GM12878 (cell line): ENCODE data around the gene ATF7. TPM values are rescaled to one million over a fixed set of nuclear protein-coding genes. Genes with fewer than 3 reads are reported as not detected.

ENCODE experiments used
- BHLHE40 ChIP-seq, 2 experiments: fragments of 450-650 bp in 1 of 2; IDR thresholded peaks; 2 replicates each; pipeline ENCODE4 v1.6.1; 2011 to 2017; ENCODE audit warnings: low read depth in 2 of 2, borderline replicate concordance in 1 of 2, improper control_type of control experiment in 1 of 2, low read length in 1 of 2, mild to moderate bottlenecking in 1 of 2
- CEBPB ChIP-seq, 2 experiments: fragments of 150-350 bp in 1 of 2; IDR thresholded peaks; 2 replicates each; pipeline ENCODE4 v1.6.1; 2012 to 2014; ENCODE audit warnings: low read depth in 2 of 2, low read length in 2 of 2, borderline replicate concordance in 1 of 2, inconsistent platforms in 1 of 2
- CHD2 ChIP-seq: IDR thresholded peaks from 2 replicates; pipeline ENCODE4 v1.6.1; 2011; ENCODE audit warnings: low read depth, low read length, improper control_type of control experiment, borderline replicate concordance
- CHD4 ChIP-seq: fragments of 200-600 bp; sonication (generic); IDR thresholded peaks from 2 replicates; pipeline ENCODE4 v1.6.1; 2016; ENCODE audit warnings: mild to moderate bottlenecking
- GABPA ChIP-seq: IDR thresholded peaks from 2 replicates; pipeline ENCODE4 v1.6.1; 2014; ENCODE audit warnings: antibody characterized with exemption, low read depth, mild to moderate bottlenecking, inconsistent platforms
- HCFC1 ChIP-seq: fragments of 150-350 bp; IDR thresholded peaks from 2 replicates; pipeline ENCODE4 v1.6.1; 2014; ENCODE audit warnings: low read length
- IRF4 ChIP-seq: IDR thresholded peaks from 2 replicates; pipeline ENCODE4 v1.6.1; 2011; ENCODE audit warnings: low read depth, low read length
- KLF5 ChIP-seq: fragments of 450-650 bp; IDR thresholded peaks from 2 replicates; pipeline ENCODE4 v1.6.1; 2014; ENCODE audit warnings: mild to moderate bottlenecking; ENCODE audit not compliant: partially characterized antibody
- NFXL1 ChIP-seq: fragments of 450-650 bp; IDR thresholded peaks from 2 replicates; pipeline ENCODE4 v1.6.1; 2017; ENCODE audit warnings: antibody characterized with exemption, mild to moderate bottlenecking, borderline replicate concordance
- NFYA ChIP-seq: IDR thresholded peaks from 2 replicates; pipeline ENCODE4 v1.6.1; 2011; ENCODE audit warnings: low read depth, mild to moderate bottlenecking, low read length, improper control_type of control experiment, borderline replicate concordance
- NR2C2 ChIP-seq: IDR thresholded peaks from 2 replicates; pipeline ENCODE4 v1.6.1; 2011; ENCODE audit warnings: borderline replicate concordance, low read depth; ENCODE audit not compliant: control insufficient read depth, insufficient read length
- RB1 ChIP-seq: fragments of 450-650 bp; formaldehyde crosslinking; IDR thresholded peaks from 2 replicates; pipeline ENCODE4 v1.6.1; 2017; ENCODE audit warnings: mild to moderate bottlenecking, borderline replicate concordance
- SRF ChIP-seq, 2 experiments: IDR thresholded peaks; 2 replicates each; pipeline ENCODE4 v1.6.1; 2011; ENCODE audit warnings: low read depth in 2 of 2, low read length in 2 of 2, mild to moderate bottlenecking in 1 of 2, moderate library complexity in 1 of 2
- TCF3 ChIP-seq: IDR thresholded peaks from 2 replicates; pipeline ENCODE4 v1.6.1; 2012; ENCODE audit warnings: low read depth, mild to moderate bottlenecking, low read length, borderline replicate concordance; ENCODE audit not compliant: insufficient read depth
- ZZZ3 ChIP-seq: IDR thresholded peaks from 2 replicates; pipeline ENCODE4 v1.6.1; 2011; ENCODE audit warnings: low read depth; ENCODE audit not compliant: control insufficient read depth, insufficient read length
- polyA plus RNA-seq, 11 experiments: library from polyadenylated mRNA; depleted of rRNA in 4 of 11; unstranded in 6 of 11; stranded (reverse) in 5 of 11; fragments of >200 nt; fragmentation: Nextera tagmentation in 4 of 11; fragmentation: Illumina TruSeq in 1 of 11; extraction: Ambion mirVana in 4 of 11; extraction: Trizol in 1 of 11; gene quantifications; 1 replicate in 1 of 11; 2 replicates in 10 of 11; pipeline versions ENCODE4 v1.2.1 to v1.2.3, GENCODE V29; 2011 to 2016; ENCODE audit warnings: inconsistent platforms in 2 of 11, missing spikeins in 2 of 11, low read depth in 1 of 11
- total RNA-seq, 4 experiments: library from RNA; depleted of rRNA in 3 of 4; stranded (reverse); fragments of >200 nt in 3 of 4; fragmentation: Illumina TruSeq in 1 of 4; extraction: Trizol in 1 of 4; gene quantifications; 2 replicates each; pipeline versions ENCODE4 v1.2.1 to v1.2.3, GENCODE V29; 2013 to 2021
- TF ChIP-seq, protein P1 (sequence below): fragments of 450-650 bp; IDR thresholded peaks from 2 replicates; pipeline ENCODE4 v1.6.1; 2014; ENCODE audit warnings: mild to moderate bottlenecking
- TF ChIP-seq, protein P2 (sequence below): fragments of 450-650 bp; IDR thresholded peaks from 2 replicates; pipeline ENCODE4 v1.6.1; 2017; ENCODE audit warnings: mild to moderate bottlenecking
- TF ChIP-seq, protein P3 (sequence below), 3 experiments: IDR thresholded peaks in 2 of 3; conservative IDR thresholded peaks in 1 of 3; 2 replicates each; pipeline ENCODE4 v1.5.1; 2011; ENCODE audit warnings: low read depth in 3 of 3, low read length in 3 of 3, mild to moderate bottlenecking in 3 of 3, control low read depth in 2 of 3, moderate library complexity in 2 of 3, inconsistent platforms in 1 of 3, mixed read lengths in 1 of 3; ENCODE audit not compliant: control insufficient read depth in 2 of 3, insufficient read depth in 1 of 3; ENCODE audit errors: extremely low read depth in 1 of 3
- TF ChIP-seq, protein P4 (sequence below): fragments of 450-650 bp; IDR thresholded peaks from 2 replicates; pipeline ENCODE4 v1.6.1; 2017; ENCODE audit warnings: low read depth, mild to moderate bottlenecking, moderate library complexity
- TF ChIP-seq, protein P5 (sequence below): fragments of 450-650 bp; IDR thresholded peaks from 2 replicates; pipeline ENCODE4 v1.6.1; 2017; ENCODE audit warnings: antibody characterized with exemption, mild to moderate bottlenecking, moderate library complexity

Gene ATF7
- total and polyA plus RNA-seq, 10 of the 15 experiments (the other 5 are each of a cell fraction or from before 2014, with no cell fraction given), result 9.1 to 30.7 (median 21.8) TPM

DNA sequence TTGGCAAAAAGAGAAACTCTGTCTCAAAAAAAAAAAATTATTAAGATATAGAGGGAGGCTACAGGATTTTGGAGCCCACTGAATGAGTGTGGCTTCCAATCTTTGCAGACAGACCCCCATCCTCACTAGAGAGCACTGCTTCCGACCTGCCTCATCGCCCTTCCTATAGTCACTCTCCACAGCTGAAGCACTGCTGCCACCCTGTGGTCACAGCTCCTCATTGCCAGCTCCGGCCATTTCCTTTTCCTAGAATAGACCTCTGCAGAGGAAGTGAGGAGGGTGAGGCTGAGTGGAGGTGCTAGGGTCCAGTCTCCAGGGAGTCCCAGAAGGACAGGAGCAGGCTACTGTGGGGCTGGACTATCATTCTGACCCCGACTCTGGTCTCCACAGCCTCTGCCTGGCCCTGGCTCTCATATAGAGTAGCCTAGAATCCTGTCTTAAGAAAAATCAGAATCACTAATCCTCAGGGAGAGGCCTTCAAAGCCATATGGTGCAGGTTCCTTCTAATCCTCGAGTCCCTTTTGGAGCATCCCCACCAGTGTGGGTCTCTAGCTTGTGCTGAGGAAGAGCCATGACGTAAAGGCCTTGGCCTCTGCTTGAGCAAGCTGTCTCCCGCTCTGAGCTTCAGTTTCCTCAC lies 117.5 kb downstream of the ATF7 start (continued):
- TF ChIP-seq HCFC1 (peak; percentile 38; the same call in 1 of the 2 replicates), GABPA (no peak), NR2C2 (no peak), TCF3 (no peak), BHLHE40 (IDR thresholded peaks at IDR 0.05; ENCODE audit: borderline replicate concordance in 1 of 2, low read depth in 2 of 2, low read length in 1 of 2) (no peak), CHD4 (no peak), KLF5 (no peak), SRF (IDR thresholded peaks at IDR 0.05; ENCODE audit: low read depth in 2 of 2, low read length in 2 of 2) (no peak), NFXL1 (no peak), CHD2 (no peak), IRF4 (peak; percentile 39; the same call in 1 of the 2 replicates), NFYA (no peak), CEBPB (IDR thresholded peaks at IDR 0.05; ENCODE audit: borderline replicate concordance in 1 of 2, low read depth in 2 of 2, low read length in 2 of 2) (no peak), ZZZ3 (no peak), RB1 (peak; percentile 48; the same call in 1 of the 2 replicates)
- TF ChIP-seq, protein P1, sequence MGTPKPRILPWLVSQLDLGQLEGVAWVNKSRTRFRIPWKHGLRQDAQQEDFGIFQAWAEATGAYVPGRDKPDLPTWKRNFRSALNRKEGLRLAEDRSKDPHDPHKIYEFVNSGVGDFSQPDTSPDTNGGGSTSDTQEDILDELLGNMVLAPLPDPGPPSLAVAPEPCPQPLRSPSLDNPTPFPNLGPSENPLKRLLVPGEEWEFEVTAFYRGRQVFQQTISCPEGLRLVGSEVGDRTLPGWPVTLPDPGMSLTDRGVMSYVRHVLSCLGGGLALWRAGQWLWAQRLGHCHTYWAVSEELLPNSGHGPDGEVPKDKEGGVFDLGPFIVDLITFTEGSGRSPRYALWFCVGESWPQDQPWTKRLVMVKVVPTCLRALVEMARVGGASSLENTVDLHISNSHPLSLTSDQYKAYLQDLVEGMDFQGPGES, result no peak
- TF ChIP-seq, protein P2, sequence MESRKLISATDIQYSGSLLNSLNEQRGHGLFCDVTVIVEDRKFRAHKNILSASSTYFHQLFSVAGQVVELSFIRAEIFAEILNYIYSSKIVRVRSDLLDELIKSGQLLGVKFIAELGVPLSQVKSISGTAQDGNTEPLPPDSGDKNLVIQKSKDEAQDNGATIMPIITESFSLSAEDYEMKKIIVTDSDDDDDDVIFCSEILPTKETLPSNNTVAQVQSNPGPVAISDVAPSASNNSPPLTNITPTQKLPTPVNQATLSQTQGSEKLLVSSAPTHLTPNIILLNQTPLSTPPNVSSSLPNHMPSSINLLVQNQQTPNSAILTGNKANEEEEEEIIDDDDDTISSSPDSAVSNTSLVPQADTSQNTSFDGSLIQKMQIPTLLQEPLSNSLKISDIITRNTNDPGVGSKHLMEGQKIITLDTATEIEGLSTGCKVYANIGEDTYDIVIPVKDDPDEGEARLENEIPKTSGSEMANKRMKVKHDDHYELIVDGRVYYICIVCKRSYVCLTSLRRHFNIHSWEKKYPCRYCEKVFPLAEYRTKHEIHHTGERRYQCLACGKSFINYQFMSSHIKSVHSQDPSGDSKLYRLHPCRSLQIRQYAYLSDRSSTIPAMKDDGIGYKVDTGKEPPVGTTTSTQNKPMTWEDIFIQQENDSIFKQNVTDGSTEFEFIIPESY, result no peak
- TF ChIP-seq, protein P3, sequence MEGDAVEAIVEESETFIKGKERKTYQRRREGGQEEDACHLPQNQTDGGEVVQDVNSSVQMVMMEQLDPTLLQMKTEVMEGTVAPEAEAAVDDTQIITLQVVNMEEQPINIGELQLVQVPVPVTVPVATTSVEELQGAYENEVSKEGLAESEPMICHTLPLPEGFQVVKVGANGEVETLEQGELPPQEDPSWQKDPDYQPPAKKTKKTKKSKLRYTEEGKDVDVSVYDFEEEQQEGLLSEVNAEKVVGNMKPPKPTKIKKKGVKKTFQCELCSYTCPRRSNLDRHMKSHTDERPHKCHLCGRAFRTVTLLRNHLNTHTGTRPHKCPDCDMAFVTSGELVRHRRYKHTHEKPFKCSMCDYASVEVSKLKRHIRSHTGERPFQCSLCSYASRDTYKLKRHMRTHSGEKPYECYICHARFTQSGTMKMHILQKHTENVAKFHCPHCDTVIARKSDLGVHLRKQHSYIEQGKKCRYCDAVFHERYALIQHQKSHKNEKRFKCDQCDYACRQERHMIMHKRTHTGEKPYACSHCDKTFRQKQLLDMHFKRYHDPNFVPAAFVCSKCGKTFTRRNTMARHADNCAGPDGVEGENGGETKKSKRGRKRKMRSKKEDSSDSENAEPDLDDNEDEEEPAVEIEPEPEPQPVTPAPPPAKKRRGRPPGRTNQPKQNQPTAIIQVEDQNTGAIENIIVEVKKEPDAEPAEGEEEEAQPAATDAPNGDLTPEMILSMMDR (IDR thresholded peaks at IDR 0.05 in 2 of 3, conservative IDR thresholded peaks at IDR 0.05 in 1 of 3; ENCODE audit: control insufficient read depth in 2 of 3, extremely low read depth in 1 of 3, insufficient read depth in 1 of 3, low read depth in 3 of 3, low read length in 3 of 3), result peak; percentile 94 to 99 (median 96); a peak in 5 of 6 replicates
- TF ChIP-seq, protein P4, sequence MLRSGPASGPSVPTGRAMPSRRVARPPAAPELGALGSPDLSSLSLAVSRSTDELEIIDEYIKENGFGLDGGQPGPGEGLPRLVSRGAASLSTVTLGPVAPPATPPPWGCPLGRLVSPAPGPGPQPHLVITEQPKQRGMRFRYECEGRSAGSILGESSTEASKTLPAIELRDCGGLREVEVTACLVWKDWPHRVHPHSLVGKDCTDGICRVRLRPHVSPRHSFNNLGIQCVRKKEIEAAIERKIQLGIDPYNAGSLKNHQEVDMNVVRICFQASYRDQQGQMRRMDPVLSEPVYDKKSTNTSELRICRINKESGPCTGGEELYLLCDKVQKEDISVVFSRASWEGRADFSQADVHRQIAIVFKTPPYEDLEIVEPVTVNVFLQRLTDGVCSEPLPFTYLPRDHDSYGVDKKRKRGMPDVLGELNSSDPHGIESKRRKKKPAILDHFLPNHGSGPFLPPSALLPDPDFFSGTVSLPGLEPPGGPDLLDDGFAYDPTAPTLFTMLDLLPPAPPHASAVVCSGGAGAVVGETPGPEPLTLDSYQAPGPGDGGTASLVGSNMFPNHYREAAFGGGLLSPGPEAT, result no peak
- TF ChIP-seq, protein P5, sequence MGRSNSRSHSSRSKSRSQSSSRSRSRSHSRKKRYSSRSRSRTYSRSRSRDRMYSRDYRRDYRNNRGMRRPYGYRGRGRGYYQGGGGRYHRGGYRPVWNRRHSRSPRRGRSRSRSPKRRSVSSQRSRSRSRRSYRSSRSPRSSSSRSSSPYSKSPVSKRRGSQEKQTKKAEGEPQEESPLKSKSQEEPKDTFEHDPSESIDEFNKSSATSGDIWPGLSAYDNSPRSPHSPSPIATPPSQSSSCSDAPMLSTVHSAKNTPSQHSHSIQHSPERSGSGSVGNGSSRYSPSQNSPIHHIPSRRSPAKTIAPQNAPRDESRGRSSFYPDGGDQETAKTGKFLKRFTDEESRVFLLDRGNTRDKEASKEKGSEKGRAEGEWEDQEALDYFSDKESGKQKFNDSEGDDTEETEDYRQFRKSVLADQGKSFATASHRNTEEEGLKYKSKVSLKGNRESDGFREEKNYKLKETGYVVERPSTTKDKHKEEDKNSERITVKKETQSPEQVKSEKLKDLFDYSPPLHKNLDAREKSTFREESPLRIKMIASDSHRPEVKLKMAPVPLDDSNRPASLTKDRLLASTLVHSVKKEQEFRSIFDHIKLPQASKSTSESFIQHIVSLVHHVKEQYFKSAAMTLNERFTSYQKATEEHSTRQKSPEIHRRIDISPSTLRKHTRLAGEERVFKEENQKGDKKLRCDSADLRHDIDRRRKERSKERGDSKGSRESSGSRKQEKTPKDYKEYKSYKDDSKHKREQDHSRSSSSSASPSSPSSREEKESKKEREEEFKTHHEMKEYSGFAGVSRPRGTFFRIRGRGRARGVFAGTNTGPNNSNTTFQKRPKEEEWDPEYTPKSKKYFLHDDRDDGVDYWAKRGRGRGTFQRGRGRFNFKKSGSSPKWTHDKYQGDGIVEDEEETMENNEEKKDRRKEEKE, result no peak
